T-helper 1 cell treated with Interleukin-12 subunit alpha and Interleukin-12 subunit beta and Interleukin-4 antibody, amounts not matched to agents 30 μg/mL and 1 μg/mL, for 36 hours (primary cell): Measurements from ENCODE around the gene YOD1.
A peak's percentile ranks its signal among the peaks of the same experiment; 100 is the strongest.

Source experiments
- H3K27ac Mint-ChIP-seq: one replicate; pipeline ENCODE4 v1.8.0; 2021; ENCODE audit warnings: mild to moderate bottlenecking, mixed read lengths
- H3K27me3 Mint-ChIP-seq: one replicate; pipeline ENCODE4 v1.8.0; 2021; ENCODE audit warnings: low read depth, mixed read lengths
- H3K36me3 Mint-ChIP-seq: one replicate; pipeline ENCODE4 v1.8.0; 2021; ENCODE audit warnings: low read depth, mixed read lengths
- H3K4me1 Mint-ChIP-seq: one replicate; pipeline ENCODE4 v1.8.0; 2021; ENCODE audit warnings: low read depth, mixed read lengths
- H3K4me3 Mint-ChIP-seq: one replicate; pipeline ENCODE4 v1.8.0; 2021; ENCODE audit warnings: mild to moderate bottlenecking, moderate library complexity, mixed read lengths
- H3K9me3 Mint-ChIP-seq: one replicate; pipeline ENCODE4 v1.8.0; 2021; ENCODE audit warnings: mixed read lengths

YOD1 gene

GRCh38 chr1:207051191-207051943 lies at the start of gene YOD1:
Gene YOD1, minus strand, starts transcription at chr1:207051208. Its CDS starts 178 bp downstream, at chr1:207051030.
- H3K4me3 Mint-ChIP-seq: peak within 1 kb of the TSS; percentile 98
- H3K36me3 Mint-ChIP-seq: peaks cover 19% of the 10 kb centered on the region
- H3K9me3 Mint-ChIP-seq: no peaks in the 10 kb centered on the region
- peaks cover 9% of the 10 kb centered on the region for H3K27me3 Mint-ChIP-seq
- peaks cover 52% of the 10 kb centered on the region for H3K4me1 Mint-ChIP-seq
- H3K27ac Mint-ChIP-seq: peak within 1 kb of the TSS; percentile 90

- Mint-ChIP-seq H3K9me3 (peaks cover 10% of the 10 kb centered on the region), H3K27me3 (peaks cover 11% of the 10 kb centered on the region), H3K4me1 (peaks cover 37% of the 10 kb centered on the region), H3K4me3 (peak overlapping the region; percentile 40), H3K27ac (peak overlapping the region; percentile 84), H3K36me3 (peaks cover 43% of the 10 kb centered on the region)
Observed at GRCh38 chr1:207097871-207098324, 46.9 kb upstream of the YOD1 start.

GRCh38 chr1:207093944-207094343 lies 42.9 kb upstream of the YOD1 start:
- Mint-ChIP-seq H3K27ac (no peak overlapping the region), H3K4me1 (peaks cover 50% of the 10 kb centered on the region)

GRCh38 chr1:207091200-207091908 lies 40.3 kb upstream of the YOD1 start:
- Mint-ChIP-seq H3K36me3 (peaks cover 18% of the 10 kb centered on the region), H3K27ac (peak overlapping the region; percentile 42), H3K4me1 (peaks cover 49% of the 10 kb centered on the region), H3K9me3 (no peaks in the 10 kb centered on the region), H3K4me3 (no peak overlapping the region), H3K27me3 (no peaks in the 10 kb centered on the region)

More at GRCh38 chr1:207093944-207094343, 42.9 kb upstream of the YOD1 start:
- H3K4me3 Mint-ChIP-seq: no peak overlapping the region
- no peaks in the 10 kb centered on the region for H3K9me3 Mint-ChIP-seq
- H3K27me3 Mint-ChIP-seq: no peaks in the 10 kb centered on the region
- peaks cover 31% of the 10 kb centered on the region for H3K36me3 Mint-ChIP-seq

GRCh38 chr1:207089627-207090355 lies 38.8 kb upstream of the YOD1 start:
- Mint-ChIP-seq H3K27ac (peak overlapping the region; percentile 79), H3K9me3 (no peaks in the 10 kb centered on the region), H3K36me3 (peaks cover 6% of the 10 kb centered on the region), H3K4me3 (peak overlapping the region; percentile 71), H3K27me3 (no peaks in the 10 kb centered on the region), H3K4me1 (peaks cover 42% of the 10 kb centered on the region)

GRCh38 chr1:207088701-207089626 lies 38.0 kb upstream of the YOD1 start, which contains the start of gene C4BPB:
Gene C4BPB, plus strand, starts transcription at chr1:207088860. Its CDS starts 672 bp downstream, at chr1:207089532.
- H3K9me3 Mint-ChIP-seq: no peaks in the 10 kb centered on the region
- H3K4me3 Mint-ChIP-seq: peak within 1 kb of the TSS; percentile 71
- peaks cover 3% of the 10 kb centered on the region for H3K27me3 Mint-ChIP-seq
- H3K36me3 Mint-ChIP-seq: peaks cover 6% of the 10 kb centered on the region
- peaks cover 44% of the 10 kb centered on the region for H3K4me1 Mint-ChIP-seq
- peak within 1 kb of the TSS; percentile 79 for H3K27ac Mint-ChIP-seq

GRCh38 chr1:207088161-207088560 lies 37.2 kb upstream of the YOD1 start:
- peaks cover 47% of the 10 kb centered on the region for H3K4me1 Mint-ChIP-seq
- no peak overlapping the region for H3K4me3 Mint-ChIP-seq
- no peak overlapping the region for H3K27ac Mint-ChIP-seq
- peaks cover 7% of the 10 kb centered on the region for H3K27me3 Mint-ChIP-seq
- H3K36me3 Mint-ChIP-seq: peaks cover 6% of the 10 kb centered on the region
- H3K9me3 Mint-ChIP-seq: no peaks in the 10 kb centered on the region

- Mint-ChIP-seq H3K27me3 (peaks cover 18% of the 10 kb centered on the region), H3K27ac (no peak overlapping the region), H3K4me1 (peaks cover 38% of the 10 kb centered on the region), H3K36me3 (no peaks in the 10 kb centered on the region), H3K9me3 (no peaks in the 10 kb centered on the region), H3K4me3 (no peak overlapping the region)
Observed at GRCh38 chr1:207085887-207086286, 34.9 kb upstream of the YOD1 start.

GRCh38 chr1:207084701-207085180 lies 33.7 kb upstream of the YOD1 start:
- Mint-ChIP-seq H3K27me3 (peaks cover 18% of the 10 kb centered on the region), H3K4me3 (no peak overlapping the region), H3K4me1 (peaks cover 32% of the 10 kb centered on the region), H3K9me3 (no peaks in the 10 kb centered on the region), H3K36me3 (no peaks in the 10 kb centered on the region), H3K27ac (peak overlapping the region; percentile 14)

GRCh38 chr1:207084232-207084631 lies 33.2 kb upstream of the YOD1 start:
- Mint-ChIP-seq H3K4me1 (peaks cover 27% of the 10 kb centered on the region), H3K4me3 (no peak overlapping the region), H3K27ac (no peak overlapping the region), H3K27me3 (peaks cover 18% of the 10 kb centered on the region), H3K36me3 (no peaks in the 10 kb centered on the region), H3K9me3 (no peaks in the 10 kb centered on the region)

- Mint-ChIP-seq H3K4me1 (peaks cover 15% of the 10 kb centered on the region), H3K27me3 (peaks cover 25% of the 10 kb centered on the region), H3K9me3 (no peaks in the 10 kb centered on the region), H3K4me3 (no peak overlapping the region), H3K27ac (no peak overlapping the region), H3K36me3 (no peaks in the 10 kb centered on the region)
Observed at GRCh38 chr1:207081806-207082205, 30.8 kb upstream of the YOD1 start.

GRCh38 chr1:207081088-207081487 lies 30.1 kb upstream of the YOD1 start:
- Mint-ChIP-seq H3K27me3 (peaks cover 31% of the 10 kb centered on the region), H3K4me3 (no peak overlapping the region), H3K9me3 (no peaks in the 10 kb centered on the region), H3K36me3 (no peaks in the 10 kb centered on the region), H3K4me1 (peaks cover 15% of the 10 kb centered on the region), H3K27ac (no peak overlapping the region)

GRCh38 chr1:207079706-207080241 lies 28.8 kb upstream of the YOD1 start:
- H3K4me3 Mint-ChIP-seq: no peak overlapping the region
- no peak overlapping the region for H3K27ac Mint-ChIP-seq
- peaks cover 9% of the 10 kb centered on the region for H3K4me1 Mint-ChIP-seq
- peaks cover 33% of the 10 kb centered on the region for H3K27me3 Mint-ChIP-seq
- H3K9me3 Mint-ChIP-seq: no peaks in the 10 kb centered on the region
- H3K36me3 Mint-ChIP-seq: no peaks in the 10 kb centered on the region
